WTC11 (cell line): ENCODE measurements around the gene CDC25B. TPM values are rescaled to one million over a fixed set of nuclear protein-coding genes. Genes with fewer than 3 reads are reported as not detected.
A peak's percentile ranks its signal among the peaks of the same experiment; 100 is the strongest.

Experiments used
- AFF4 ChIP-seq: sonication (generic); formaldehyde crosslinking; IDR thresholded peaks from 2 replicates; pipeline ENCODE4 v1.8.1; 2023; ENCODE audit warnings: mild to moderate bottlenecking, missing genetic modification reagents, borderline replicate concordance
- CBFB ChIP-seq: sonication (generic); formaldehyde crosslinking; IDR thresholded peaks from 2 replicates; pipeline ENCODE4 v1.8.1; 2022; ENCODE audit warnings: mild to moderate bottlenecking, low read depth, missing genetic modification reagents
- CTCF ChIP-seq: fragments of 200-600 bp; IDR thresholded peaks from 2 replicates; pipeline ENCODE4 v1.8.0; 2022; ENCODE audit warnings: antibody characterized with exemption
- E2F1 ChIP-seq: sonication (generic); formaldehyde crosslinking; IDR thresholded peaks from 2 replicates; pipeline ENCODE4 v1.8.0; 2022; ENCODE audit warnings: mild to moderate bottlenecking, missing genetic modification reagents
- E2F5 ChIP-seq: sonication (generic); formaldehyde crosslinking; IDR thresholded peaks from 2 replicates; pipeline ENCODE4 v1.8.1; 2022; ENCODE audit warnings: mild to moderate bottlenecking, moderate library complexity, missing genetic modification reagents
- EMX1 ChIP-seq: fragments of 250-450 bp; sonication (Bioruptor Pico); IDR thresholded peaks from 2 replicates; pipeline ENCODE4 v1.8.0; 2021; ENCODE audit warnings: mild to moderate bottlenecking
- IRF2 ChIP-seq: sonication (generic); formaldehyde crosslinking; IDR thresholded peaks from 2 replicates; pipeline ENCODE4 v1.8.0; 2022; ENCODE audit warnings: low read depth, missing genetic modification reagents, borderline replicate concordance
- MLX ChIP-seq: sonication (generic); formaldehyde crosslinking; IDR thresholded peaks from 2 replicates; pipeline ENCODE4 v1.8.1; 2023; ENCODE audit warnings: mild to moderate bottlenecking, missing genetic modification reagents, moderate library complexity
- NFYB ChIP-seq: sonication (generic); formaldehyde crosslinking; conservative IDR thresholded peaks from 2 replicates; pipeline ENCODE4 v1.8.0; 2022; ENCODE audit warnings: low read depth, missing genetic modification reagents
- NR1H2 ChIP-seq: sonication (generic); formaldehyde crosslinking; IDR thresholded peaks from 2 replicates; pipeline ENCODE4 v1.9.0; 2021; ENCODE audit warnings: mild to moderate bottlenecking, moderate library complexity, missing genetic modification reagents
- PREB ChIP-seq: sonication (generic); formaldehyde crosslinking; IDR thresholded peaks from 2 replicates; pipeline ENCODE4 v1.8.1; 2022; ENCODE audit warnings: mild to moderate bottlenecking, missing genetic modification reagents, moderate library complexity, borderline replicate concordance
- SMAD4 ChIP-seq: sonication (generic); formaldehyde crosslinking; IDR thresholded peaks from 2 replicates; pipeline ENCODE4 v1.8.0; 2022; ENCODE audit warnings: mild to moderate bottlenecking, missing genetic modification reagents
- SP1 ChIP-seq: sonication (generic); formaldehyde crosslinking; conservative IDR thresholded peaks from 2 replicates; pipeline ENCODE4 v1.8.1; 2022; ENCODE audit warnings: missing genetic modification reagents
- TEAD4 ChIP-seq: sonication (generic); formaldehyde crosslinking; IDR thresholded peaks from 2 replicates; pipeline ENCODE4 v1.8.0; 2022; ENCODE audit warnings: mild to moderate bottlenecking, missing genetic modification reagents
- ZNF671 ChIP-seq: fragments of 250-450 bp; sonication (Bioruptor Pico); IDR thresholded peaks from 2 replicates; pipeline ENCODE4 v1.8.0; 2021; ENCODE audit warnings: mild to moderate bottlenecking
- total RNA-seq: library from RNA; stranded (reverse); gene quantifications from 3 replicates; pipeline ENCODE4 v1.2.3, GENCODE V29; 2021
- TF ChIP-seq, protein P1 (sequence below): sonication (generic); formaldehyde crosslinking; IDR thresholded peaks from 2 replicates; pipeline ENCODE4 v1.8.0; 2022; ENCODE audit warnings: mild to moderate bottlenecking, missing genetic modification reagents
- TF ChIP-seq, protein P2 (sequence below): sonication (generic); formaldehyde crosslinking; IDR thresholded peaks from 2 replicates; pipeline ENCODE4 v1.8.0; 2023; ENCODE audit warnings: missing genetic modification reagents, mild to moderate bottlenecking, borderline replicate concordance
- TF ChIP-seq, protein P3 (sequence below): sonication (generic); formaldehyde crosslinking; IDR thresholded peaks from 2 replicates; pipeline ENCODE4 v1.8.1; 2023; ENCODE audit warnings: mild to moderate bottlenecking, missing genetic modification reagents
- TF ChIP-seq, protein P4 (sequence below): sonication (generic); formaldehyde crosslinking; IDR thresholded peaks from 2 replicates; pipeline ENCODE4 v1.8.0; 2022; ENCODE audit warnings: mild to moderate bottlenecking, missing genetic modification reagents

The CDC25B gene
- total RNA-seq, 1 experiment from 2014 or later, result 37.4 TPM

DNA sequence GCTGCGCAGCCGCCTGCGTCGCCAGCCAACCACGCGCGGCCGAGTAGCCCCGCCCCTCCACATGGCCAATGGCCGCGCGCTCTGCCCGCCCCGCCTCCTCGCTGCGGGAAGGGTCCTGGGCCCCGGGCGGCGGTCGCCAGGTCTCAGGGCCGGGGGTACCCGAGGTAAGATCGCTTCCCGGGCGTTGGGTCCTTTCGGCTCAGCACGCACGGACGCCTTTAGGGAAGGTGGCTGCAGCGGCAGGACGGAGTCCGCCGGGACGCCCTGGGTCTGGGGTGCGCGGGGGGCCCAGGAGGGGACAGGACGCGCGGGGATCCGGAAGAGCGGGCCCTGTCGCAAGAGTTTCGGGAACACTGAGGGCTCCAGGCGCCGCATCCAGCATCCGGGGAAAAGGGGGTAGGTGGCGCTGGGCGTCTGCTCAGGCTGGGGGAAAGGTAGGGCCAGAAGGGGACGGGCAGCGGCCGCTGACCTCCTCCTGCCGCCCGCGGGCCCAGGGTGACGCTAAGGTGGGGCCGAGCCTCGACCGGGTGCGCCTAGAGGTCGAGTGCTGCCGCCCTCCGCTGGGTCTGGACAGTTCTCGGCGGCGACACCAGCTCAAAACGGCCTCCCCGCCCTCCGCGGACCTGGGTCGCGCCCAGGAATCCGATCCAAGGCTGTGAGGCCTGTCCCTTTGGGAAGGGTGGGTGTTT lies 50.8 kb downstream of the CDC25B start, which contains the start of gene MAVS (continued):
- no peak for TF ChIP-seq E2F1 (CRISPR knock-in tag)
- TF ChIP-seq MLX (CRISPR knock-in tag), result no peak
- peak; percentile 78 for TF ChIP-seq NFYB (CRISPR knock-in tag)
- TF ChIP-seq EMX1, result no peak
- no peak for TF ChIP-seq TEAD4
- TF ChIP-seq AFF4 (CRISPR knock-in tag), result no peak
- peak; percentile 79; the same call in 1 of the 2 replicates for TF ChIP-seq SP1
- TF ChIP-seq, protein P1, sequence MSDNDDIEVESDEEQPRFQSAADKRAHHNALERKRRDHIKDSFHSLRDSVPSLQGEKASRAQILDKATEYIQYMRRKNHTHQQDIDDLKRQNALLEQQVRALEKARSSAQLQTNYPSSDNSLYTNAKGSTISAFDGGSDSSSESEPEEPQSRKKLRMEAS (CRISPR knock-in tag), result peak; percentile 84
- peak; percentile 47; the same call in 1 of the 2 replicates for TF ChIP-seq PREB
- no peak for TF ChIP-seq NR1H2 (CRISPR knock-in tag)
- no peak for TF ChIP-seq IRF2
- no peak for TF ChIP-seq SMAD4 (CRISPR knock-in tag)
- TF ChIP-seq, protein P2, sequence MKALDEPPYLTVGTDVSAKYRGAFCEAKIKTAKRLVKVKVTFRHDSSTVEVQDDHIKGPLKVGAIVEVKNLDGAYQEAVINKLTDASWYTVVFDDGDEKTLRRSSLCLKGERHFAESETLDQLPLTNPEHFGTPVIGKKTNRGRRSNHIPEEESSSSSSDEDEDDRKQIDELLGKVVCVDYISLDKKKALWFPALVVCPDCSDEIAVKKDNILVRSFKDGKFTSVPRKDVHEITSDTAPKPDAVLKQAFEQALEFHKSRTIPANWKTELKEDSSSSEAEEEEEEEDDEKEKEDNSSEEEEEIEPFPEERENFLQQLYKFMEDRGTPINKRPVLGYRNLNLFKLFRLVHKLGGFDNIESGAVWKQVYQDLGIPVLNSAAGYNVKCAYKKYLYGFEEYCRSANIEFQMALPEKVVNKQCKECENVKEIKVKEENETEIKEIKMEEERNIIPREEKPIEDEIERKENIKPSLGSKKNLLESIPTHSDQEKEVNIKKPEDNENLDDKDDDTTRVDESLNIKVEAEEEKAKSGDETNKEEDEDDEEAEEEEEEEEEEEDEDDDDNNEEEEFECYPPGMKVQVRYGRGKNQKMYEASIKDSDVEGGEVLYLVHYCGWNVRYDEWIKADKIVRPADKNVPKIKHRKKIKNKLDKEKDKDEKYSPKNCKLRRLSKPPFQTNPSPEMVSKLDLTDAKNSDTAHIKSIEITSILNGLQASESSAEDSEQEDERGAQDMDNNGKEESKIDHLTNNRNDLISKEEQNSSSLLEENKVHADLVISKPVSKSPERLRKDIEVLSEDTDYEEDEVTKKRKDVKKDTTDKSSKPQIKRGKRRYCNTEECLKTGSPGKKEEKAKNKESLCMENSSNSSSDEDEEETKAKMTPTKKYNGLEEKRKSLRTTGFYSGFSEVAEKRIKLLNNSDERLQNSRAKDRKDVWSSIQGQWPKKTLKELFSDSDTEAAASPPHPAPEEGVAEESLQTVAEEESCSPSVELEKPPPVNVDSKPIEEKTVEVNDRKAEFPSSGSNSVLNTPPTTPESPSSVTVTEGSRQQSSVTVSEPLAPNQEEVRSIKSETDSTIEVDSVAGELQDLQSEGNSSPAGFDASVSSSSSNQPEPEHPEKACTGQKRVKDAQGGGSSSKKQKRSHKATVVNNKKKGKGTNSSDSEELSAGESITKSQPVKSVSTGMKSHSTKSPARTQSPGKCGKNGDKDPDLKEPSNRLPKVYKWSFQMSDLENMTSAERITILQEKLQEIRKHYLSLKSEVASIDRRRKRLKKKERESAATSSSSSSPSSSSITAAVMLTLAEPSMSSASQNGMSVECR, result peak; percentile 75
- TF ChIP-seq CBFB, result no peak
- TF ChIP-seq, protein P3, sequence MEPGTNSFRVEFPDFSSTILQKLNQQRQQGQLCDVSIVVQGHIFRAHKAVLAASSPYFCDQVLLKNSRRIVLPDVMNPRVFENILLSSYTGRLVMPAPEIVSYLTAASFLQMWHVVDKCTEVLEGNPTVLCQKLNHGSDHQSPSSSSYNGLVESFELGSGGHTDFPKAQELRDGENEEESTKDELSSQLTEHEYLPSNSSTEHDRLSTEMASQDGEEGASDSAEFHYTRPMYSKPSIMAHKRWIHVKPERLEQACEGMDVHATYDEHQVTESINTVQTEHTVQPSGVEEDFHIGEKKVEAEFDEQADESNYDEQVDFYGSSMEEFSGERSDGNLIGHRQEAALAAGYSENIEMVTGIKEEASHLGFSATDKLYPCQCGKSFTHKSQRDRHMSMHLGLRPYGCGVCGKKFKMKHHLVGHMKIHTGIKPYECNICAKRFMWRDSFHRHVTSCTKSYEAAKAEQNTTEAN (CRISPR knock-in tag), result 0 out of 2 replicates have a peak, but pooled peaks have one; percentile 41
- TF ChIP-seq ZNF671, result no peak
- TF ChIP-seq, protein P4, sequence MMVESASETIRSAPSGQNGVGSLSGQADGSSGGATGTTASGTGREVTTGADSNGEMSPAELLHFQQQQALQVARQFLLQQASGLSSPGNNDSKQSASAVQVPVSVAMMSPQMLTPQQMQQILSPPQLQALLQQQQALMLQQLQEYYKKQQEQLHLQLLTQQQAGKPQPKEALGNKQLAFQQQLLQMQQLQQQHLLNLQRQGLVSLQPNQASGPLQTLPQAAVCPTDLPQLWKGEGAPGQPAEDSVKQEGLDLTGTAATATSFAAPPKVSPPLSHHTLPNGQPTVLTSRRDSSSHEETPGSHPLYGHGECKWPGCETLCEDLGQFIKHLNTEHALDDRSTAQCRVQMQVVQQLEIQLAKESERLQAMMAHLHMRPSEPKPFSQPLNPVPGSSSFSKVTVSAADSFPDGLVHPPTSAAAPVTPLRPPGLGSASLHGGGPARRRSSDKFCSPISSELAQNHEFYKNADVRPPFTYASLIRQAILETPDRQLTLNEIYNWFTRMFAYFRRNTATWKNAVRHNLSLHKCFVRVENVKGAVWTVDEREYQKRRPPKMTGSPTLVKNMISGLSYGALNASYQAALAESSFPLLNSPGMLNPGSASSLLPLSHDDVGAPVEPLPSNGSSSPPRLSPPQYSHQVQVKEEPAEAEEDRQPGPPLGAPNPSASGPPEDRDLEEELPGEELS, result peak; percentile 71; the same call in 1 of the 2 replicates
- TF ChIP-seq E2F5, result no peak
- TF ChIP-seq CTCF, result no peak
